Lung microvascular endothelial cell (primary cell): ENCODE data around the gene EXOC8. TPM values are rescaled to one million over a fixed set of nuclear protein-coding genes. Genes with fewer than 3 reads are reported as not detected.
A peak's percentile ranks its signal among the peaks of the same experiment; 100 is the strongest.
"Not testable (repeated sequence)": the region's sequence is repeated elsewhere in the genome, so short reads cannot be mapped to it uniquely, and the experiment has no call there.

Source experiments
- DNase-seq, 2 donors: peaks; one replicate each; pipeline versions ENCODE4 v3.0.0 to v3.0.0-alpha.2; 2010; ENCODE audit warnings: low read depth in 2 of 2
- total RNA-seq: library from RNA; depleted of rRNA; stranded (reverse); fragments of >200 nt; gene quantifications from 2 replicates; pipeline ENCODE4 v1.2.1, GENCODE V29; 2014

The EXOC8 gene
- total RNA-seq, 1 donor from 2014 or later, result 24.6 TPM

GRCh38 chr1:231351816-231352215, 14.2 kb upstream of the EXOC8 start:
- DNase-seq, result peak; percentile 76 to 95

DNA sequence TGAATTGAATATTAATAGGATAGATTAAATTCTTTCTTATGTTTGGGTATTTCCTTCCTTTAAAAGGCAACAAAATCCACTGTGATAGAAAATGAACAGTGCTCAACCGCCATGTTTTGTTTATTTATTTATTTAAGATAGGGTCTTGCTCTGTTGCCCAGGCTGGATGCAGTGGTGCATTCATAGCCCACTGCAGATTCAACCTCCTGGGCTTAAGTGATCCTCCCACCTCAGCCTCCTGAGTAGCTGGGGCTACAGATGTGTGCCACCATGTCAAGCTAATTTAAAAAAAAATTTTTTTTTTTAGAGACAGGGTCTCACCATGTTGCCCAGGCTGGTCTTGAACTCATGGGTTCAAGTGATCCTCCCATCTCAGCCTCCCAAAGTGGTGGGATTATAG, 11.2 kb upstream of the EXOC8 start:
- not testable (repeated sequence) for DNase-seq

DNA sequence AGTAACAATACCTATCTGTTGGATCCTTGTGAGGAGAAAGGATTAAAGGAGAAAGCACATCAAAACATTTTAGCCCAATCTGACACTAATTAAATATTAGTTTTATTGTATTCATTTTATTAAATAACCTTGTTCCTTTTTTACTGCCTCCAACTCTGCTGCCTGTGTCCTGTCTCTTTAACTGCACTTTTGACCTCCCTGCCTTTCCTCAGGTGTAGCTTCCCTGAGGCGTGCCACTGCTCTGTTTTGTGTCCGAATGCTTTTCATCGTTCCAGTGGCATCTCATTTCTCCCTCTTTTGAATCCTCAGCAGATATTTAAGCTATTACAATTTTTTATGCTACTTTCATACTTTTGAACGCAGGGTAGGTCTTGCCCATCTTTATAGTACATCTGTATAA, 10.8 kb upstream of the EXOC8 start:
- no peak for DNase-seq

- DNase-seq, result no peak
These were observed 10.3 kb upstream of the EXOC8 start for GRCh38 chr1:231347961-231348360.

- DNase-seq, result no peak
These were observed 2.8 kb upstream of the EXOC8 start for GRCh38 chr1:231340328-231341013.

GRCh38 chr1:231338270-231339128, 847 bp upstream of the EXOC8 start, which contains the start of gene SPRTN:
SPRTN (plus strand) TSS chr1:231338293; CDS start chr1:231338384, 91 bp downstream.
- DNase-seq, result peak in 1 of 2 donors; percentile 24

DNA sequence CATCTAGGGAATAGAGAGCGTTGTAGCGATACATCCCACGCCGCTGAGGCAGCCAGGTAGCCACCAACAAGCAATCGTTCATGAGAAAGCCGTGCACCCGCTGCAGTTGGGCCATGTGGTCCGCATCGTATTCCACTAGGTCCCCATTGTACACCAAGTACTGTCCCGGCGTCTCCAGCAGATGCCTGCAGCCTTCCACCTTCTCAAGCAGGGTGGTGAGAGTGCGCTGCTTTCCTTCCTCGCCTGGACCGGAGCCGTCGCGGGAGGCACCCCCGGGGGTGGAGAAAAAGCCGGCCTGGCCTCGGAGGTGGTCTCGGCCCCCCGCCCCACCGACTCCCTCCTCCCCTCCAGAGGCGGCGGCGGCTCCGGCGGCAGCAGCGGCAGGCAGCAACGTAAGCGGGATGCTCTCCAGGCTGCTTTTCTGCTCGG, 595 bp downstream of the EXOC8 start:
- no peak for DNase-seq

GRCh38 chr1:231335663-231336602, 1.7 kb downstream of the EXOC8 start:
- no peak for DNase-seq

- no peak for DNase-seq
These were observed 2.7 kb downstream of the EXOC8 start for GRCh38 chr1:231334952-231335351.

GRCh38 chr1:231334079-231334666, 3.5 kb downstream of the EXOC8 start:
- no peak for DNase-seq

- no peak for DNase-seq
These were observed 4.9 kb downstream of the EXOC8 start for GRCh38 chr1:231332761-231333160.

GRCh38 chr1:231329483-231329882, 8.2 kb downstream of the EXOC8 start:
- no peak for DNase-seq

DNA sequence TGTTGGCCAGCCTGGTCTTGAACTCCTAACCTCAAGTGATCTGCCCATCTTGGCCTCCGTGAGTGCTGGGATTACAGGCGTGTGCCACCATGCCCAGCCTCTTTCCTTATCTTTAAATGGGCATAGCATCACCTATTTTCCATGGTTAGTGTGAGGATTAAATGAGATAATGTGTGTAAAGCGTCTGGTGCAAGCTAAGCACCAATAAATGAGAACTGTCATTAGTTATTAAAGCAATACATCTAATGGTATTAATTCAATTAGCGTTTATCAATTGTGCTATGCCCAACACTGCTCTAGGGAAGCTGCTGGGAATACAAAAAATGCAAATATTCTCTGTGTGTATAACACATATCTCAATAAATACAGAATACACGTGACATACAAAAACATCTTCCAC, 10.0 kb downstream of the EXOC8 start:
- DNase-seq, result no peak

GRCh38 chr1:231326248-231326647, 11.4 kb downstream of the EXOC8 start:
- DNase-seq, result no peak

- DNase-seq, result no peak
These were observed 13.0 kb downstream of the EXOC8 start for GRCh38 chr1:231324660-231325059.

DNA sequence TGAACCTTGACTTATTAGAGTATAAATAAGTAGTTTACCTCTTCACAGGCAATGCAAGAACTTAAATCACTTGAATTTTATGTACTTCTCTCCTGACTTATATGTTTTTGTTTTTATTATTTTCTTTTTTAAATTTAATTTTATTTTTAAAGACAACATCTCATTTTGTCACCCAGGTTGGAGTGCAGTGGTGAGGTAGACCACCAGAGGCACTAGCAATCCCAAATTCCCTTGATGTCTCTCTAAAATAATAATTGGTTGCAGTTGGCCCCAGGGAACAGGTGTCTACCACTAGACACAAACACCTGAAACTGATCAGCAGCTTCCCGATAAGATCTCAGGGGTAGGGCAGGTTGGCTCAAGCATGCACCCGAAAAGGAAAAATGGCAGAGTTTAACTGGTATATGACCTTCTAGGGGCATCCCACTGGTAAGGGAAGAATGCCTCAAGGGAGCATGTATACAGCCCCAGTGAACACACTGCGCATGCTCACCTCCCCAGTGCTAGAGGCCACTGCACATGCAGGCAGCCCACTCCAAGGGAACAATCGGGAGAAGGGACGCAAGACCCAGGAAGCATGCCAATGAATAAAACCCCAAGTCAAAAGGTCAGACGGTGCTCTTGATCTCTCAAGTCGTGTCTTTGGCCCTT, 14.6 kb downstream of the EXOC8 start:
- DNase-seq, result no peak

DNA sequence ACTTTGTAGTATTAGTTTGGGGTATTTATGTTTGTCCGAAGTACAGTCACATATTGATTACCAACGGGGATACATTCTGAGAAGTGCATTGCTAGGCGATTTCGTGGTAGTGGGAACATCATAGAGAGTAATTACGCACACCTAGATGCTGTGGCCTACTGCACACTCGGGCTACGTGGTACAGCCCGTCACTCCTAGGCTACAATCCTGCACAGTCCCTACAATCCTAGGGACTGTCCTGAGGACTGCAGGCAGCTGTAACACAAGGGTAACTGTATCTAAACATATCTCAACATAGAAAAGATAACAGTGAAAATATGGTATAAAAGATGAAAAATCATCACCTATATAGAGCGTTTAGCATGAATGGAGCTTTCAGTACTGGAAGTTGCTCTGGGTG, 18.6 kb downstream of the EXOC8 start:
- DNase-seq, result no peak

DNA sequence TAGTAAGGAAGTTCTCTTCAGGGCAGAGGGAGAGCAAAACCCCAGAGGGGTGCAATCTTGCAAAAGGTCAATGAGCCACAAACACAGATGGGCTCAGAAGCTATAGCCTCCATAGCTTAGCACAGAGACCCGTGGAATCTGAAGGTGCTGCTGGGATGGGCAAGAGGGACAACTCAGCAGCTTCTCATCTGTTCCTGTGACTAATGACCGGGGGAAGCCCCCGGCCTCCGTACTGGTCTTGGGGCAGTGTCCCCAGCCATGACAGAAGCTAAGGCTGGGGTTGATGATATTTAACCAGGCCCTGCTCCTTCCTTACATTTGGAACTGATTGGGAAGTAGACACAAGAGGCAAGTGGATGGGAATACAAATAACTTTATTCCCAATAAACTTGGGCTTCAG, 19.1 kb downstream of the EXOC8 start:
- DNase-seq, result no peak

DNA sequence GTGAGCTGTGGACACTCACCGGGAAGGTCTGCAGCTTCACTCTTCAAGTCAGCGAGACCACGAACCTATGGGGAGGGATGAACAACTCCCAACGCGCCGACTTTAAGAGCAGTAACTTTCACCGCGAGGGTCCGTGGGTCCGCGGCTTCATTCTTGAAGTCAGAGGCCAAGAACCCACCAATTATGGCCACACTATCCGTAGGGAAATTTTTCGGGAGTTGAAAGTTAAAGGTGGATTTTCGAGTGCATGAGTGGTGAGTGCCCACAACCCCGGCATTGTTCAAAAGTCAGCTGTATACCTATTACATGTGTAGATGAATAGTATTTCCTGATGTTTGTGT, 19.7 kb downstream of the EXOC8 start:
- no peak for DNase-seq

DNA sequence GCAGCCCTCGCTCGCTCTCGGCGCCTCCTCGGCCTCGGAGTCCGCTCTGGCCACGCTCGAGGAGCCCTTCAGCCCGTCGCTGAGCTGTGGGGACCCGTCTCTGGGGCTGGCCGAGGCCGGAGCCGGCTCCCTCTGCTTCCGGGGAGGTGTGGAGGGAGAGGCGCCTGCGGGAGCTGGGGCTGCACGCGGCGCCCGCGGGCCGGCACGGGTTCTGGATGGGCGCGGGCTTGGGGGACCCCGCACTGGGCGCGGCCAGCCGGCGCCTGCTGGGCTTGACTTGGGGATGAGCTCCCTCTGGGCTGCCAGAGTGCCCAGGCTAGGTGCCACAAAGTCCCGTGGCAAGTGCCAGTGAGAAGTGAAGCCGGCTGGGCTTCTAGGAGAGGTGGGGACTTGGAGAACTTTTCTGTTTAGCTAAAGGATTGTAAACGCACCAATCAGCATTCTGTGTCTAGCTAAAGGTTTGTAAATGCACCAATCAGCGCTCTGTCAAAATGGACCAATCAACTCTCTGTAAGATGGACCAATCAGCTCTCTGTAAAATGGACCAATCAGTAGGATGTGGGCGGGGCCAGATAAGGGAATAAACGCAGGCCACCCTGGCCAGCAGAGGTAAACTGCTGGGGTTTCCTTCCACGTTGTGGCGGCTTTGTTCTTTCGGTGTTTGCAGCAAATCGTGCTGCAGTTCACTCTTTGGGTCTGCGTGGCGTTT, 20.2 kb downstream of the EXOC8 start:
- no peak for DNase-seq
